ENCODE measurements around the gene PMFBP1. TPM values are rescaled to one million over a fixed set of nuclear protein-coding genes. Genes with fewer than 3 reads are reported as not detected.

Gene PMFBP1
- total RNA-seq, 4 donors from 2014 or later = not detected

- H3K27ac ChIP-seq = no peak overlapping the region
- no peaks in the 10 kb centered on the region for H3K27me3 ChIP-seq
- no peaks in the 10 kb centered on the region for H3K4me1 ChIP-seq
- no peaks in the 10 kb centered on the region for H3K36me3 ChIP-seq
- no peak for TF ChIP-seq POLR2A (IDR thresholded peaks at IDR 0.05)
- TF ChIP-seq CTCF (IDR thresholded peaks at IDR 0.05 in 4 of 5, conservative IDR thresholded peaks at IDR 0.05 in 1 of 5) = no peak
- ATAC-seq (no peak), DNase-seq (no peak)
- H3K4me3 ChIP-seq = no peak overlapping the region
- intact Hi-C loops (cut with DNase I; ENCODE audit: low total_unique reads) = no loop called here
- in situ Hi-C loops (cut with MboI; ENCODE audit: low sequenced_read_pairs in 4 of 4) = no loop called here
- H3K9me3 ChIP-seq = no peaks in the 10 kb centered on the region
Measured at GRCh38 chr16:72159801-72160200, 12.2 kb downstream of the PMFBP1 start.

- Histone ChIP-seq H3K27me3 (no peaks in the 10 kb centered on the region), H3K36me3 (no peaks in the 10 kb centered on the region), H3K27ac (no peak overlapping the region), H3K9me3 (no peaks in the 10 kb centered on the region), H3K4me3 (no peak overlapping the region), H3K4me1 (no peaks in the 10 kb centered on the region)
- DNase-seq = no peak
- TF ChIP-seq POLR2A (IDR thresholded peaks at IDR 0.05) = no peak
- no peak for ATAC-seq
- intact Hi-C loops (cut with DNase I; ENCODE audit: low total_unique reads) (no loop called here), in situ Hi-C loops (cut with MboI; ENCODE audit: low sequenced_read_pairs in 4 of 4) (no loop called here)
Measured at GRCh38 chr16:72159386-72159785, 12.6 kb downstream of the PMFBP1 start.

GRCh38 chr16:72149676-72150464, 22.1 kb downstream of the PMFBP1 start:
- Histone ChIP-seq H3K27me3 (no peaks in the 10 kb centered on the region), H3K36me3 (no peaks in the 10 kb centered on the region), H3K27ac (no peak overlapping the region), H3K9me3 (no peaks in the 10 kb centered on the region), H3K4me3 (no peak overlapping the region), H3K4me1 (no peaks in the 10 kb centered on the region)
- ATAC-seq (no peak), DNase-seq (no peak)
- in situ Hi-C loops (cut with MboI; ENCODE audit: low sequenced_read_pairs in 4 of 4) = no loop called here
- TF ChIP-seq POLR2A (IDR thresholded peaks at IDR 0.05) (no peak), CTCF (IDR thresholded peaks at IDR 0.05 in 4 of 5, conservative IDR thresholded peaks at IDR 0.05 in 1 of 5) (no peak)
- intact Hi-C loops (cut with DNase I; ENCODE audit: low total_unique reads) = no loop called here

- no peak overlapping the region for H3K27ac ChIP-seq
- H3K4me1 ChIP-seq = no peaks in the 10 kb centered on the region
- no peak for TF ChIP-seq POLR2A (IDR thresholded peaks at IDR 0.05)
- no peak for TF ChIP-seq CTCF (IDR thresholded peaks at IDR 0.05 in 4 of 5, conservative IDR thresholded peaks at IDR 0.05 in 1 of 5)
- in situ Hi-C loops (cut with MboI; ENCODE audit: low sequenced_read_pairs in 4 of 4) (no loop called here), intact Hi-C loops (cut with DNase I; ENCODE audit: low total_unique reads) (no loop called here)
- H3K27me3 ChIP-seq = peaks cover 0 to 2% (median 0%) of the 10 kb centered on the region in 3 donors
- no peak for DNase-seq
- ATAC-seq = no peak
- no peaks in the 10 kb centered on the region for H3K9me3 ChIP-seq
- H3K4me3 ChIP-seq = no peak overlapping the region
- no peaks in the 10 kb centered on the region for H3K36me3 ChIP-seq
Measured at GRCh38 chr16:72142476-72142875, 29.5 kb downstream of the PMFBP1 start.

GRCh38 chr16:72139908-72140307, 32.0 kb downstream of the PMFBP1 start:
- H3K4me3 ChIP-seq = no peak overlapping the region
- no peak overlapping the region for H3K27ac ChIP-seq
- TF ChIP-seq CTCF (IDR thresholded peaks at IDR 0.05 in 4 of 5, conservative IDR thresholded peaks at IDR 0.05 in 1 of 5) (no peak), POLR2A (IDR thresholded peaks at IDR 0.05) (no peak)
- no peaks in the 10 kb centered on the region for H3K36me3 ChIP-seq
- DNase-seq = no peak
- no peaks in the 10 kb centered on the region for H3K9me3 ChIP-seq
- H3K4me1 ChIP-seq = no peaks in the 10 kb centered on the region
- ATAC-seq = no peak
- H3K27me3 ChIP-seq = peaks cover 0 to 2% (median 0%) of the 10 kb centered on the region in 3 donors
- in situ Hi-C loops (cut with MboI; ENCODE audit: low sequenced_read_pairs in 4 of 4) = no loop called here
- intact Hi-C loops (cut with DNase I; ENCODE audit: low total_unique reads) = no loop called here
